ENCODE results near the gene CREB3L2. TPM values are rescaled to one million over a fixed set of nuclear protein-coding genes. Genes with fewer than 3 reads are reported as not detected.
"Not testable (repeated sequence)": the region's sequence is repeated elsewhere in the genome, so short reads cannot be mapped to it uniquely, and the experiment has no call there.

CREB3L2 gene
- total and polyA plus RNA-seq, 2 donors (not counting 1 experiment from before 2014, with no cell fraction given), result 13.8 to 25.1 TPM

DNA sequence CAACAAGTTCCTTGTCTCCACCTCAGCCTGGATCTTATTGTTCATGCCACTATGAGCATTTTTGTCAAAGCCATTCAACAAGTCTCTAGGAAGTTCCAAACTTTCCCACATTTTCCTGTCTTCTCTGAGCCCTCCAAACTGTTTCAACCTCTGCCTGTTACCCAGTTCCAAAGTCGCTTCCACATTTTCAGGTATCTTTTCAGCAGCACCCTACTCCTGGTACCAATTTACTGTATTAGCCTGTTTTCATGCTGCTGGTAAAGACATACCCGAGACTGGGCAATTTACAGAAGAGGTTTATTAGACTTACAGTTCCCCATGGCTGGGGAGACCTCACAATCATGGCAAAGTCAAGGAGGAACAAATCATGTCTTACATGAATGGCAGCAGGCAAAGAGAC is 168.9 kb downstream of the CREB3L2 start:
- H3K4me1 ChIP-seq (ENCODE audit: control insufficient read depth in 2 of 2, insufficient read depth in 2 of 2, low read length in 2 of 2); H3K79me2 ChIP-seq (ENCODE audit: control insufficient read depth, insufficient read depth, low read length); H3K4me1 Mint-ChIP-seq; H3K4me3 ChIP-seq (ENCODE audit: control extremely low read depth in 1 of 5, extremely low read depth in 1 of 5, insufficient read depth in 1 of 5, low read depth in 2 of 5, low read length in 4 of 5); ATAC-seq (ENCODE audit: low read depth); POLR2A ChIA-PET; DNase-seq; H3K4me3 Mint-ChIP-seq; H3K27ac ChIP-seq (ENCODE audit: low read length in 2 of 2); H2AFZ ChIP-seq (ENCODE audit: insufficient read depth, low read depth, low read length, poor library complexity, severe bottlenecking); H3K9ac ChIP-seq (ENCODE audit: low read length); H3K36me3 ChIP-seq (replicated peaks in 1 of 2; ENCODE audit: control extremely low read depth in 1 of 2, control insufficient read depth in 1 of 2, extremely low read depth in 1 of 2, insufficient read depth in 2 of 2, low read length in 1 of 2); H3K27ac Mint-ChIP-seq; intact Hi-C loops (cut with micrococcal nuclease); H3K27me3 ChIP-seq (replicated peaks in 1 of 4; ENCODE audit: control extremely low read depth in 1 of 4, control insufficient read depth in 3 of 4, insufficient read depth in 4 of 4, low read length in 3 of 4); H4K20me1 ChIP-seq (ENCODE audit: control insufficient read depth, insufficient read depth, low read length, poor library complexity, severe bottlenecking); H3K4me2 ChIP-seq (replicated peaks; ENCODE audit: low read depth, low read length, poor library complexity, severe bottlenecking); CTCF ChIA-PET: not testable (repeated sequence)
- 82% methylated on average over 2 of the region's 2 CpGs for WGBS (ENCODE audit: insufficient coverage)
- Mint-ChIP-seq H3K27me3 (peaks cover 29% of the 10 kb centered on the region), H3K9me3 (ENCODE audit: insufficient read depth) (peaks cover 13% of the 10 kb centered on the region)
- H3K9me3 ChIP-seq (ENCODE audit: control extremely low read depth in 1 of 3, control insufficient read depth in 2 of 3, insufficient read depth in 1 of 3, low read length in 2 of 3), result peaks cover 0 to 17% (median 9%) of the 10 kb centered on the region in 3 donors

DNA sequence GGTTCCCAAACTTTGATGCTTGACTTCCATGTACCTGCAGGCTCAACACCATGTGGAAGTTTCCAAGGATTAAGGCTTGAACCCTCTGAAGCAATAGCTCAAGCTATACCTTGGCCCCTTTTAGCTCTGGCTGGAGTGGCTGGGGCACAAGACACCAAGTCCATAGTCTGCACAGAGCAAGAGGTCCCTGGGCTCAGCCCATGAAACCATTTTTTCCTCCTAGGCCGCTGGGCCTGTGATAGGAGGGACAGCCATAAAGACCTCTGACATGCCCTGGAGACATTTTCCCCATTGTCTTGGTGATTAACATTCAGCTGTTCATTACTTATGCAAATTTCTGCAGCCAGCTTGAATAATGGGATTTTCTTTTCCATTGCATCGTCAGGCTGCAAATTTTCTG is 169.5 kb downstream of the CREB3L2 start:
- intact Hi-C loops (cut with micrococcal nuclease), result no loop called here
- 100% methylated on average over 2 of the region's 2 CpGs for WGBS (ENCODE audit: insufficient coverage)
- no peak for DNase-seq

DNA sequence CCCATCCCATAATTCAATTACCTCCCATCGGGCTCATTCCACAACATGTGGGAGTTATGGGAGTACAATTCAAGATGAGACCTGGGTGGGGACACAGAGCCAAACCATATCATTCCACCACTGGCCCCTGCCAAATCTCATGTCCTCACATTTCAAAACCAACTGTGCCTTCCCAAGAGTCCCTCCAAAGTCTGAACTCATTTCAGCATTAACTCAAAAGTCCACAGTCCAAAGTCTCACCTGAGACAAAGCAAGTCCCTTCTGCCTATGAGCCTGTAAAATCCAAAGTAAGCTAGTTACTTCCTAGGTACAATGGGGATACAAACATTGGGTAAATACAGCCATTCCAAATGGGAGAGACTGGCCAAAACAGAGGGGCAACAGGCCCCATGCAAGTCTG is 170.3 kb downstream of the CREB3L2 start:
- H4K20me1 ChIP-seq (ENCODE audit: control insufficient read depth, insufficient read depth, low read length, poor library complexity, severe bottlenecking); H3K4me2 ChIP-seq (replicated peaks; ENCODE audit: low read depth, low read length, poor library complexity, severe bottlenecking); H3K9ac ChIP-seq (ENCODE audit: low read length); CTCF ChIA-PET; H3K4me3 ChIP-seq (ENCODE audit: control extremely low read depth in 1 of 5, extremely low read depth in 1 of 5, insufficient read depth in 1 of 5, low read depth in 2 of 5, low read length in 4 of 5); ATAC-seq (ENCODE audit: low read depth); H3K27ac ChIP-seq (ENCODE audit: low read length in 2 of 2); H3K4me1 ChIP-seq (ENCODE audit: control insufficient read depth in 2 of 2, insufficient read depth in 2 of 2, low read length in 2 of 2); intact Hi-C loops (cut with micrococcal nuclease); H3K4me1 Mint-ChIP-seq; H3K79me2 ChIP-seq (ENCODE audit: control insufficient read depth, insufficient read depth, low read length); H3K36me3 ChIP-seq (replicated peaks in 1 of 2; ENCODE audit: control extremely low read depth in 1 of 2, control insufficient read depth in 1 of 2, extremely low read depth in 1 of 2, insufficient read depth in 2 of 2, low read length in 1 of 2); POLR2A ChIA-PET; H3K27ac Mint-ChIP-seq; H3K27me3 ChIP-seq (replicated peaks in 1 of 4; ENCODE audit: control extremely low read depth in 1 of 4, control insufficient read depth in 3 of 4, insufficient read depth in 4 of 4, low read length in 3 of 4); DNase-seq; H2AFZ ChIP-seq (ENCODE audit: insufficient read depth, low read depth, low read length, poor library complexity, severe bottlenecking); H3K4me3 Mint-ChIP-seq: not testable (repeated sequence)
- H3K9me3 ChIP-seq (ENCODE audit: control extremely low read depth in 1 of 3, control insufficient read depth in 2 of 3, insufficient read depth in 1 of 3, low read length in 2 of 3), result peaks cover 0 to 17% (median 9%) of the 10 kb centered on the region in 3 donors
- Mint-ChIP-seq H3K9me3 (ENCODE audit: insufficient read depth) (peaks cover 13% of the 10 kb centered on the region), H3K27me3 (peaks cover 29% of the 10 kb centered on the region)
- WGBS (ENCODE audit: insufficient coverage), result no CpG with 5 or more reads among the region's 1 CpG

More for the DNA sequence above, 169.5 kb downstream of the CREB3L2 start:
- ChIA-PET CTCF (no interaction called here), POLR2A (no interaction called here)
- Histone ChIP-seq H2AFZ (ENCODE audit: insufficient read depth, low read depth, low read length, poor library complexity, severe bottlenecking) (no peak overlapping the region), H3K79me2 (ENCODE audit: control insufficient read depth, insufficient read depth, low read length) (no peaks in the 10 kb centered on the region), H3K36me3 (replicated peaks in 1 of 2; ENCODE audit: control extremely low read depth in 1 of 2, control insufficient read depth in 1 of 2, extremely low read depth in 1 of 2, insufficient read depth in 2 of 2, low read length in 1 of 2) (no peaks in the 10 kb centered on the region), H3K4me3 (ENCODE audit: control extremely low read depth in 1 of 5, extremely low read depth in 1 of 5, insufficient read depth in 1 of 5, low read depth in 2 of 5, low read length in 4 of 5) (no peak overlapping the region), H4K20me1 (ENCODE audit: control insufficient read depth, insufficient read depth, low read length, poor library complexity, severe bottlenecking) (no peaks in the 10 kb centered on the region), H3K27ac (ENCODE audit: low read length in 2 of 2) (no peak overlapping the region), H3K4me2 (replicated peaks; ENCODE audit: low read depth, low read length, poor library complexity, severe bottlenecking) (no peak overlapping the region), H3K4me1 (ENCODE audit: control insufficient read depth in 2 of 2, insufficient read depth in 2 of 2, low read length in 2 of 2) (no peaks in the 10 kb centered on the region), H3K27me3 (replicated peaks in 1 of 4; ENCODE audit: control extremely low read depth in 1 of 4, control insufficient read depth in 3 of 4, insufficient read depth in 4 of 4, low read length in 3 of 4) (peaks cover 0 to 5% (median 0%) of the 10 kb centered on the region in 4 experiments), H3K9ac (ENCODE audit: low read length) (no peak overlapping the region), H3K9me3 (ENCODE audit: control extremely low read depth in 1 of 3, control insufficient read depth in 2 of 3, insufficient read depth in 1 of 3, low read length in 2 of 3) (peaks cover 0 to 17% (median 9%) of the 10 kb centered on the region in 3 donors)
- no peak overlapping the region for H3K27ac Mint-ChIP-seq
- no peak for TF ChIP-seq EZH2 (IDR thresholded peaks at IDR 0.05; ENCODE audit: borderline replicate concordance, insufficient read depth, low read depth, low read length, poor library complexity, severe bottlenecking)
- TF ChIP-seq, protein P1, sequence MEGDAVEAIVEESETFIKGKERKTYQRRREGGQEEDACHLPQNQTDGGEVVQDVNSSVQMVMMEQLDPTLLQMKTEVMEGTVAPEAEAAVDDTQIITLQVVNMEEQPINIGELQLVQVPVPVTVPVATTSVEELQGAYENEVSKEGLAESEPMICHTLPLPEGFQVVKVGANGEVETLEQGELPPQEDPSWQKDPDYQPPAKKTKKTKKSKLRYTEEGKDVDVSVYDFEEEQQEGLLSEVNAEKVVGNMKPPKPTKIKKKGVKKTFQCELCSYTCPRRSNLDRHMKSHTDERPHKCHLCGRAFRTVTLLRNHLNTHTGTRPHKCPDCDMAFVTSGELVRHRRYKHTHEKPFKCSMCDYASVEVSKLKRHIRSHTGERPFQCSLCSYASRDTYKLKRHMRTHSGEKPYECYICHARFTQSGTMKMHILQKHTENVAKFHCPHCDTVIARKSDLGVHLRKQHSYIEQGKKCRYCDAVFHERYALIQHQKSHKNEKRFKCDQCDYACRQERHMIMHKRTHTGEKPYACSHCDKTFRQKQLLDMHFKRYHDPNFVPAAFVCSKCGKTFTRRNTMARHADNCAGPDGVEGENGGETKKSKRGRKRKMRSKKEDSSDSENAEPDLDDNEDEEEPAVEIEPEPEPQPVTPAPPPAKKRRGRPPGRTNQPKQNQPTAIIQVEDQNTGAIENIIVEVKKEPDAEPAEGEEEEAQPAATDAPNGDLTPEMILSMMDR (IDR thresholded peaks at IDR 0.05), result no peak
- H3K4me1 Mint-ChIP-seq, result no peaks in the 10 kb centered on the region
- peaks cover 30% of the 10 kb centered on the region for H3K27me3 Mint-ChIP-seq
- H3K9me3 Mint-ChIP-seq (ENCODE audit: insufficient read depth), result peaks cover 13% of the 10 kb centered on the region
- no peak for ATAC-seq (ENCODE audit: low read depth)
- H3K4me3 Mint-ChIP-seq, result no peak overlapping the region

Measured in B cell (primary cell).